H1 (cell line): ENCODE data around the gene BOLA2B. TPM values are rescaled to one million over a fixed set of nuclear protein-coding genes. Genes with fewer than 3 reads are reported as not detected.

Experiments used
- CTCF ChIA-PET: fragments of 300-600 bp; sonication (Branson Sonifier 250); formaldehyde crosslinking; loops from one replicate; lab custom pipeline; 2021; ENCODE audit not compliant: partially characterized antibody; lab: Charles Lee
- POLR2A ChIA-PET: fragments of 300-600 bp; sonication (Branson Sonifier 250); formaldehyde crosslinking; loops from one replicate; lab custom pipeline; 2021; ENCODE audit warnings: inconsistent platforms; ENCODE audit not compliant: partially characterized antibody; lab: Charles Lee
- DNase-seq, 2 experiments: peaks; one replicate each; pipeline versions ENCODE4 v3.0.0 to v3.0.0-alpha.2; 2010 to 2022; ENCODE audit warnings: low spot score in 2 of 2, low read depth in 1 of 2, mixed read lengths in 1 of 2
- FAIRE-seq: peaks from 2 replicates; lab custom pipeline; 2011; peaks lifted over from hg19 to GRCh38; lab: Jason Lieb, UNC
- H2AFZ ChIP-seq: 2 replicates; pipeline ENCODE4 v1.8.1; 2012; ENCODE audit warnings: low read length, inconsistent platforms
- H2AK5ac ChIP-seq: 2 replicates; pipeline ENCODE4 v1.6.1; 2013; ENCODE audit warnings: low read depth, low read length
- H2BK120ac ChIP-seq: replicated peaks from 2 replicates; pipeline ENCODE3; 2013; ENCODE audit warnings: low read depth, low read length, inconsistent platforms
- H2BK12ac ChIP-seq: 2 replicates; pipeline ENCODE4 v1.6.1; 2013; ENCODE audit warnings: low read depth, low read length
- H2BK15ac ChIP-seq: 2 replicates; pipeline ENCODE4 v1.6.1; 2013; ENCODE audit warnings: low read length
- H2BK20ac ChIP-seq: 2 replicates; pipeline ENCODE4 v1.6.1; 2013; ENCODE audit warnings: low read length
- H2BK5ac ChIP-seq: 2 replicates; pipeline ENCODE4 v1.6.1; 2013; ENCODE audit warnings: low read depth, low read length
- H3K14ac ChIP-seq: 2 replicates; pipeline ENCODE4 v1.6.1; 2013; ENCODE audit warnings: inconsistent platforms; ENCODE audit not compliant: insufficient read length
- H3K18ac ChIP-seq: 2 replicates; pipeline ENCODE4 v1.6.1; 2013; ENCODE audit warnings: low read length; ENCODE audit errors: extremely low read depth
- H3K23ac ChIP-seq: 2 replicates; pipeline ENCODE4 v1.6.1; 2013; ENCODE audit warnings: inconsistent platforms; ENCODE audit not compliant: insufficient read length
- H3K23me2 ChIP-seq: 2 replicates; pipeline ENCODE4 v1.6.1; 2013; ENCODE audit warnings: low read depth, low read length
- H3K27ac ChIP-seq: 2 replicates; pipeline ENCODE4 v1.6.1; 2011; ENCODE audit warnings: low read depth, low read length, inconsistent platforms
- H3K27me3 ChIP-seq, 4 experiments: replicated peaks in 1 of 4; 1 replicate in 1 of 4; 2 replicates in 3 of 4; pipeline versions ENCODE4 v1.6.1 to v1.8.1; 2011 to 2013; ENCODE audit warnings: low read length in 3 of 4, mild to moderate bottlenecking in 3 of 4, inconsistent platforms in 2 of 4, mixed read lengths in 2 of 4, moderate library complexity in 1 of 4; ENCODE audit not compliant: control insufficient read depth in 3 of 4, insufficient read depth in 3 of 4; ENCODE audit errors: extremely low read depth in 1 of 4
- H3K36me3 ChIP-seq, 4 experiments: 2 replicates each; pipeline versions ENCODE4 v1.6.1 to v1.8.1; 2011 to 2013; ENCODE audit warnings: mild to moderate bottlenecking in 4 of 4, low read length in 3 of 4, moderate library complexity in 2 of 4, control low read depth in 1 of 4, inconsistent platforms in 1 of 4; ENCODE audit not compliant: insufficient read depth in 4 of 4, control insufficient read depth in 2 of 4
- H3K4ac ChIP-seq: replicated peaks from 2 replicates; pipeline ENCODE3; 2013; ENCODE audit warnings: low read length, low read depth, mixed read lengths, inconsistent platforms; ENCODE audit not compliant: insufficient read length
- H3K4me1 ChIP-seq, 4 experiments: replicated peaks in 1 of 4; 1 replicate in 1 of 4; 2 replicates in 3 of 4; pipeline versions ENCODE4 v1.6.1 to v1.8.1; 2011 to 2013; ENCODE audit warnings: low read length in 3 of 4, inconsistent platforms in 2 of 4, mixed read lengths in 1 of 4; ENCODE audit not compliant: insufficient read depth in 4 of 4, control insufficient read depth in 3 of 4
- H3K4me2 ChIP-seq, 2 experiments: 2 replicates each; pipeline versions ENCODE4 v1.6.1 to v1.8.1; 2011 to 2013; ENCODE audit warnings: low read depth in 2 of 2, low read length in 2 of 2, control low read depth in 1 of 2, inconsistent platforms in 1 of 2, mild to moderate bottlenecking in 1 of 2; ENCODE audit not compliant: insufficient read depth in 1 of 2
- H3K4me3 ChIP-seq, 4 experiments: fragments of 200-600, 300-600 bp in 1 of 4; sonication (generic), shearing (Covaris generic), sonication (Bioruptor Twin) in 1 of 4; 2 replicates each; pipeline versions ENCODE4 v1.5.1 to v1.8.1; 2011 to 2016; ENCODE audit warnings: low read length in 4 of 4, low read depth in 3 of 4, control low read depth in 2 of 4, inconsistent platforms in 2 of 4, mild to moderate bottlenecking in 2 of 4, mixed read lengths in 1 of 4, moderate library complexity in 1 of 4; ENCODE audit not compliant: insufficient read depth in 2 of 4; ENCODE audit errors: extremely low read depth in 1 of 4
- H3K56ac ChIP-seq: replicated peaks from 2 replicates; pipeline ENCODE3; 2013; ENCODE audit warnings: low read depth, mild to moderate bottlenecking, mixed read lengths, low read length, inconsistent platforms; ENCODE audit not compliant: insufficient read length
- H3K79me1 ChIP-seq: 2 replicates; pipeline ENCODE4 v1.6.1; 2013; ENCODE audit warnings: low read depth, low read length, control low read depth
- H3K79me2 ChIP-seq, 2 experiments: 2 replicates each; pipeline versions ENCODE4 v1.6.1 to v1.8.1; 2012 to 2013; ENCODE audit warnings: low read length in 2 of 2, mild to moderate bottlenecking in 2 of 2, inconsistent platforms in 1 of 2; ENCODE audit not compliant: insufficient read depth in 2 of 2, control insufficient read depth in 1 of 2
- H3K9ac ChIP-seq, 4 experiments: replicated peaks in 1 of 4; 1 replicate in 1 of 4; 2 replicates in 3 of 4; pipeline versions ENCODE4 v1.6.1 to v1.8.1; 2011 to 2013; ENCODE audit warnings: low read depth in 3 of 4, low read length in 3 of 4, control low read depth in 2 of 4, mild to moderate bottlenecking in 2 of 4, moderate library complexity in 2 of 4, inconsistent platforms in 1 of 4; ENCODE audit errors: extremely low read depth in 1 of 4
- H3K9me3 ChIP-seq, 2 experiments: 2 replicates each; pipeline versions ENCODE4 v1.6.1 to v1.8.1; 2012 to 2013; ENCODE audit warnings: mild to moderate bottlenecking in 2 of 2, moderate library complexity in 2 of 2, control low read depth in 1 of 2, inconsistent platforms in 1 of 2, low read depth in 1 of 2, low read length in 1 of 2, mixed read lengths in 1 of 2; ENCODE audit not compliant: insufficient read depth in 2 of 2
- H4K20me1 ChIP-seq, 2 experiments: replicated peaks in 1 of 2; 2 replicates each; pipeline versions ENCODE3 to v1.8.1; 2011 to 2013; ENCODE audit warnings: inconsistent platforms in 2 of 2, low read length in 2 of 2, mild to moderate bottlenecking in 1 of 2; ENCODE audit not compliant: insufficient read depth in 2 of 2, control insufficient read depth in 1 of 2
- H4K5ac ChIP-seq: 2 replicates; pipeline ENCODE4 v1.6.1; 2013; ENCODE audit warnings: low read length, low read depth, mixed read lengths, inconsistent platforms; ENCODE audit not compliant: insufficient read length
- H4K8ac ChIP-seq: 2 replicates; pipeline ENCODE4 v1.8.0; 2013; ENCODE audit warnings: mild to moderate bottlenecking, moderate library complexity, low read length, inconsistent platforms; ENCODE audit not compliant: insufficient read depth; ENCODE audit errors: extremely low read depth
- H4K91ac ChIP-seq: replicated peaks from 2 replicates; pipeline ENCODE3; 2013; ENCODE audit warnings: low read length, mixed read lengths, inconsistent platforms; ENCODE audit not compliant: insufficient read length
- CBX5 ChIP-seq: fragments of 300-800, 300-1000 bp; sonication (generic); IDR thresholded peaks from 2 replicates; pipeline ENCODE4 v1.7.1; 2016; ENCODE audit warnings: antibody characterized with exemption, low read length, low read depth
- E2F6 ChIP-seq: IDR thresholded peaks from 2 replicates; pipeline ENCODE4 v1.6.1; 2012; ENCODE audit warnings: inconsistent platforms
- EP300 ChIP-seq, 2 experiments: IDR thresholded peaks; 1 replicate in 1 of 2; 2 replicates in 1 of 2; pipeline ENCODE4 v1.6.1; 2011 to 2012; ENCODE audit warnings: low read depth in 2 of 2, low read length in 2 of 2, mild to moderate bottlenecking in 2 of 2, borderline replicate concordance in 1 of 2, inconsistent platforms in 1 of 2, moderate library complexity in 1 of 2
- HDAC2 ChIP-seq, 2 experiments: fragments of 300-600 bp in 1 of 2; sonication (generic) in 1 of 2; IDR thresholded peaks; 2 replicates each; pipeline ENCODE4 v1.6.1; 2011 to 2012; ENCODE audit warnings: low read depth in 2 of 2, low read length in 2 of 2, mild to moderate bottlenecking in 2 of 2, moderate library complexity in 2 of 2, borderline replicate concordance in 1 of 2, inconsistent platforms in 1 of 2
- JUND ChIP-seq: IDR thresholded peaks from 2 replicates; pipeline ENCODE4 v1.6.1; 2011; ENCODE audit warnings: mild to moderate bottlenecking, improper control_type of control experiment, low read length
- MAFK ChIP-seq: IDR thresholded peaks from 2 replicates; pipeline ENCODE4 v1.6.1; 2012; ENCODE audit warnings: low read depth, mild to moderate bottlenecking, improper control_type of control experiment, low read length
- PHF8 ChIP-seq: fragments of 200-600 bp; sonication (generic); conservative IDR thresholded peaks from 2 replicates; pipeline ENCODE4 v1.7.1; 2012; ENCODE audit warnings: low read depth, mild to moderate bottlenecking, inconsistent platforms, low read length, moderate library complexity
- POU5F1 ChIP-seq: IDR thresholded peaks from 2 replicates; pipeline ENCODE4 v1.6.1; 2011; ENCODE audit warnings: low read depth, mild to moderate bottlenecking, low read length, moderate library complexity
- RFX5 ChIP-seq: IDR thresholded peaks from 2 replicates; pipeline ENCODE4 v1.6.1; 2011; ENCODE audit warnings: low read depth, low read length, improper control_type of control experiment, borderline replicate concordance
- SP1 ChIP-seq: IDR thresholded peaks from 2 replicates; pipeline ENCODE4 v1.6.1; 2011; ENCODE audit warnings: low read depth, low read length
- SP2 ChIP-seq: IDR thresholded peaks from 2 replicates; pipeline ENCODE4 v1.6.1; 2012; ENCODE audit warnings: mild to moderate bottlenecking, low read length, inconsistent platforms
- TEAD4 ChIP-seq: IDR thresholded peaks from 2 replicates; pipeline ENCODE4 v1.6.1; 2012; ENCODE audit warnings: low read depth, low read length, inconsistent platforms, mixed read lengths
- WGBS, 2 experiments: shearing (Covaris generic) in 1 of 2; methylation state at CpG; one replicate each; pipeline versions ENCODE4 v1.1.6 to v1.1.7; 2013 to 2015; ENCODE audit warnings: low lambda C conversion rate in 2 of 2, mixed read lengths in 2 of 2, inconsistent platforms in 1 of 2, low coverage in 1 of 2, missing lambda C conversion rate in 1 of 2; ENCODE audit not compliant: insufficient replicate concordance in 2 of 2, insufficient coverage in 1 of 2, insufficient read length in 1 of 2; ENCODE audit errors: extremely low coverage in 1 of 2, missing lambda C conversion rate in 1 of 2; 5-methylcytosine and 5-hydroxymethylcytosine counted together
- polyA plus RNA-seq, 7 experiments: library from polyadenylated mRNA; depleted of rRNA in 3 of 7; stranded (reverse) in 5 of 7; unstranded in 2 of 7; fragments of >200 nt in 5 of 7; fragments of 200-250 nt in 2 of 7; gene quantifications; 1 replicate in 5 of 7; 2 replicates in 1 of 7; 4 replicates in 1 of 7; pipeline versions ENCODE4 v1.2.1 to v1.2.3, GENCODE V29; 2011 to 2013; ENCODE audit warnings: missing spikeins in 2 of 7, mixed read lengths in 2 of 7
- total RNA-seq: library from RNA; stranded (reverse); fragmentation: NEBNext Ultra II Directional; extraction: Animal tissue kit (Norgen Biotek cat#: 25700); gene quantifications from 2 replicates; pipeline ENCODE4 v1.2.1, GENCODE V29; 2021

BOLA2B gene
- total and polyA plus RNA-seq, 2 of the 8 experiments (the other 6 are each of a cell fraction or from before 2014, with no cell fraction given): 208 to 872 TPM

DNA sequence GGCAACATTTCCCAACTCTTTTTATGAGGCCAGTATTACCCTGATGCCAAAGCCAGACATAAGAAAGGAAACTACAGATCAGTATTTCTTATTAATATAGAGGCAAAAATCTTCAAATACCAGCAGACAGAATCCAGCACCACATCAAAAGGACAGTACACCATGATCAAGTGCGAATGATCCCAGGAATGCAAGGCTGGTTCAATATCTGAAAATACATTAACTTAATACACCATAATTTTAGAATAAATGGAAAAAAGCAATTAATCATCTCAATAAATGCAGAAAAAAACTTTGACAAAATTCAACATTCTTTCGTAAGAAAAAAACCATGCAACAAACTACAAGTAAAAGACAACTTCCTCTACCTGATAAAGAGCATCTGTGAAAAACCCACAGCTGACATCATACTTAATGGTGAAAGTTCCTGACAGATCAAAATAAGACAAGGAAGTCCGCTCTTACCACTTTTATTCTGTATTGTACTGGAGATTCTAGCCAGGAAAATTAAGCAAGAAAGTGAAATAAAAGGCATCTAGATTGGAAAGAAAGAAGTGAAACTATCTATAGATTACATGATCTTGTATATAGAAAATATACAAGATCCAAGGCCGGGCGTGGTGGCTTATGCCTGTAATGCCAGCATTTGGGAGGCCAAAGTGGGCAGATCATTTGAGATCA lies 44.1 kb downstream of the BOLA2B start:
- no peak overlapping the region for H3K14ac ChIP-seq
- no peak overlapping the region for H2BK12ac ChIP-seq
- H4K8ac ChIP-seq: no peak overlapping the region
- H3K4me3 ChIP-seq: no peak overlapping the region
- no peak overlapping the region for H3K4me2 ChIP-seq
- H3K27ac ChIP-seq: no peak overlapping the region
- no peak overlapping the region for H3K18ac ChIP-seq
- no peaks in the 10 kb centered on the region for H3K4me1 ChIP-seq
- no peak overlapping the region for H3K56ac ChIP-seq
- TF ChIP-seq MAFK (no peak), JUND (no peak), RFX5 (no peak), POU5F1 (no peak), SP1 (no peak), HDAC2 (IDR thresholded peaks at IDR 0.05; ENCODE audit: borderline replicate concordance in 1 of 2, low read depth in 2 of 2, low read length in 2 of 2) (no peak), E2F6 (no peak), PHF8 (no peak), CBX5 (no peak), TEAD4 (no peak), SP2 (no peak), EP300 (IDR thresholded peaks at IDR 0.05; ENCODE audit: borderline replicate concordance in 1 of 2, low read depth in 2 of 2, low read length in 2 of 2) (no peak)
- no peaks in the 10 kb centered on the region for H3K27me3 ChIP-seq
- no peaks in the 10 kb centered on the region for H3K79me1 ChIP-seq
- no peak for FAIRE-seq
- no peak overlapping the region for H2AFZ ChIP-seq
- H3K9me3 ChIP-seq: 0 out of 4 replicates have a peak, but pooled peaks cover 0 to 5% of the 10 kb centered on the region in 2 experiments
- no peaks in the 10 kb centered on the region for H3K23me2 ChIP-seq
- H3K79me2 ChIP-seq: no peaks in the 10 kb centered on the region
- H2BK15ac ChIP-seq: no peak overlapping the region
- H2BK120ac ChIP-seq: no peak overlapping the region
- no peak overlapping the region for H3K4ac ChIP-seq
- WGBS, 2 experiments: 86% methylated on average over 5 of the region's 5 CpGs; no CpG with 5 or more reads in 1 of the 2 experiments
- H4K20me1 ChIP-seq: no peaks in the 10 kb centered on the region
- no peak for DNase-seq
- no peak overlapping the region for H2BK20ac ChIP-seq
- H3K36me3 ChIP-seq: no peaks in the 10 kb centered on the region
- H3K23ac ChIP-seq: no peak overlapping the region
- no peak overlapping the region for H2BK5ac ChIP-seq
- ChIA-PET POLR2A (no interaction called here), CTCF (no interaction called here)
- no peak overlapping the region for H3K9ac ChIP-seq
- no peak overlapping the region for H4K91ac ChIP-seq
- no peak overlapping the region for H2AK5ac ChIP-seq
- H4K5ac ChIP-seq: no peak overlapping the region
